GM23338 (cell line): ENCODE measurements around the gene DVL1.

Experiments
- CREB1 ChIP-seq: fragments of 250-450 bp; sonication (Bioruptor Pico); IDR thresholded peaks from 2 replicates; pipeline ENCODE4 v1.5.0; 2020; ENCODE audit warnings: low read depth, mild to moderate bottlenecking, moderate library complexity
- CTCF ChIP-seq, 2 experiments: fragments of 200-600 bp in 1 of 2; sonication (generic) in 1 of 2; conservative IDR thresholded peaks; 2 replicates each; pipeline versions ENCODE4 v1.5.1 to v1.6.1; 2016 to 2017; ENCODE audit warnings: antibody characterized with exemption in 2 of 2, low read depth in 2 of 2, mild to moderate bottlenecking in 2 of 2, moderate library complexity in 1 of 2
- EZH2 ChIP-seq: fragments of 200-600 bp; sonication (generic); IDR thresholded peaks from one replicate; pipeline ENCODE4 v1.8.0; 2017; ENCODE audit warnings: antibody characterized with exemption, mild to moderate bottlenecking, low read depth; ENCODE audit not compliant: unreplicated experiment
- EZH2phosphoT487 ChIP-seq: fragments of 200-600 bp; sonication (generic); IDR thresholded peaks from one replicate; pipeline ENCODE4 v1.8.1; 2018; ENCODE audit warnings: antibody characterized with exemption; ENCODE audit not compliant: unreplicated experiment
- JUNB ChIP-seq: IDR thresholded peaks from one replicate; pipeline ENCODE4 v1.6.1; 2016; ENCODE audit warnings: antibody characterized with exemption; ENCODE audit not compliant: unreplicated experiment
- REST ChIP-seq: IDR thresholded peaks from one replicate; pipeline ENCODE4 v1.6.1; 2018; ENCODE audit warnings: antibody characterized with exemption; ENCODE audit not compliant: unreplicated experiment
- ZNF331 ChIP-seq: fragments of 250-450 bp; sonication (Bioruptor Pico); IDR thresholded peaks from 2 replicates; pipeline ENCODE4 v1.5.0; 2020; ENCODE audit warnings: low read depth, mild to moderate bottlenecking, moderate library complexity

- TF ChIP-seq CTCF (conservative IDR thresholded peaks at IDR 0.05; ENCODE audit: low read depth in 2 of 2) (no peak), EZH2phosphoT487 (no peak), JUNB (no peak), REST (no peak), CREB1 (CRISPR knock-in tag) (no peak), ZNF331 (CRISPR knock-in tag) (no peak), EZH2 (no peak)
Observed at GRCh38 chr1:1304331-1305299, 44.6 kb downstream of the DVL1 start.
